HG03097 (cell line): Measurements from ENCODE around the gene FSIP1.

Experiments
- ATAC-seq: cut with Tn5 transposase; IDR thresholded peaks from one replicate; pipeline ENCODE4 v1.9.1; 2021; ENCODE audit not compliant: unreplicated experiment, low FRiP score

Gene FSIP1

DNA sequence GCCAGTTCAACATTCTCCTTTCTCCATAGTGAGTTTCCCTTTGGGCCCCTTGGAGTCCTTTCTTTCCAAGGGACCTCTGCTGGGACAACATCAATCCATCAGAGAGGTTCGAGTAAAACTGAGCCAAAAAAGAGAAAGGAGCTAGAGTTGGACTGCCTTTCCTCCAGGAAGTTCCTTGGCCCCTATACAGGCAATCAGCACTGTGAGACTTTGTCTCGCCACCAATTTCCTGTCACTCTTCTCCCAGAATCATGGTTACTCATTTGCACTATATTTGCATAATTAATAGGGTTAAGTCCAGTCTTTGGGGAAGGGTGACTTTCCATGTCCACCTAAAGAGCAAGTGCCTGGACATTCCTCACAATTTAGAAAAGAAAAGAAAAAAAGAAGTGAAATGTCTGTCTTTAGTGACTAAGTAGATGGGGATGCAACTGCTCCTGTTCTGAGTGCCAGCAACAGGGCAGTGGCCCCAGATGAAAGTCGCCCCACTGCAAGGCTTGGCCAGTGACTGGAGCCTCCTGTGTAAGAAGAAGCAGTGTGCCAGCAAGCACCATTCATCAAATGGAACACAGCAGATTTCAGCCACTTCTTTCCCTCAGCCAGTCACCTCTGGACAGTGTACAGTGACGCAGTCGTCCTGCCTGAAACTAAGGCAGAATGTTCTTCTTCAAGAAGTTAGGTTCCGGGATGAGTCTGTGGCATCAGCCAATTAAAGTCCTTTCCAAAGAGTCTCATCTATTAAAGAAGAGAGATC lies 91.6 kb downstream of the FSIP1 start:
- no peak for ATAC-seq

GRCh38 chr15:39687965-39688364 lies 94.7 kb downstream of the FSIP1 start:
- ATAC-seq = no peak

GRCh38 chr15:39685999-39686613 lies 96.5 kb downstream of the FSIP1 start:
- ATAC-seq = no peak

DNA sequence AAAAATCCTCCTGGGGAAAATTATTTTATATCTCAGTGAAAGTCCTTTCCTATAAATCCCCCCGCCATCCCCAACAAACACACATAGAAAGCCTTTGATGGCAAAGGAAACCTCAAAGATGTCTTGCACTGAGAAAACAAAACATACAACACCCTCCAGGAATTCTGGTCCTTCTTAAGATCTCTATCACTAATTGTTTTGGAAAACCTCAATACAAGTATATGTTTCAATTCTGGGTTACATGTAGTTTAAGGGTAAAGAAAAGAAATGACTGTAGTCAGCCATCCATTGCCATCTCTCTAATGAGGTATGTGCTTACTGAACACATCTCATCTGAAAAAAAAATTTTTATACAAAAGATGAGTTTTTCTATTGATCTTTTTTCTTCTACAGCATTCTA lies 97.3 kb downstream of the FSIP1 start:
- ATAC-seq = no peak

- ATAC-seq = no peak
Measured at GRCh38 chr15:39684233-39684632, 98.4 kb downstream of the FSIP1 start.

DNA sequence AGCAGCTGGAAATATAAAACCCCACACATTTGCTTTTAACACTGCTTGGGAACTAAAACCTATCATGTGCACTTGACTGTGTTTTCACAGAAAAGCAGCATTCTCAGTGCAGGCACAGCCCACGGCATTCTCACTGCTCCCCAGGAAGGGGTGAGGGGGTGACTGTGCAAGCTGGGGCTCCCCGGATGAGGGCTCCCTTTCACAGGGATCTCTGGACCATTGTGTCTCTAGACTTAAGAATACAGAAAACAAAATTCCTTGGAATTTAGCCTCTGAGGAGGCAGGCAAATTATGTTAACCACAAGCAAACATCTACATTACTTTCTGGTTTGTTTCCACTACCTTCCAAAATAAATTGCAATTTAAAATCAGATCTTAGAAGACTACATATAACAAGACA lies 100.3 kb downstream of the FSIP1 start:
- no peak for ATAC-seq

- no peak for ATAC-seq
Measured at GRCh38 chr15:39680868-39681267, 101.8 kb downstream of the FSIP1 start.

DNA sequence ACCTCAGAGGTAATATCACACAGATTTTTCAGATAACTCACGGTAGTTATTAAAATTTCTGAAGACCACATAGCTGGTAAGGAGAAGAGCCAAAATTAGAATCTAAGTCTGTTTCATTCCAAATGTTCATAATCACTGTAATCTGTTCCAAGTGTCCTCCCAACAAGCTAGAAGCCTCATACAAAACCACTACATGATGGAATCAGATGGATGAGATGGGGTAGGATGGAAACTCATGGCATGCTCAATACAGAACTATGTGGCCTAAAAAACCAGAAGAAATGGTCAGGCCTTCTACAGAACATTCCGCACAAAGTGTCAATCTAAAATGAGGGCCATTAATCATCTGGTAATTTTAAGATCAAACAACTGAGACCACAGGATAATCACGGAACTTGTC lies 110.0 kb downstream of the FSIP1 start:
- no peak for ATAC-seq

- ATAC-seq = no peak
Measured at GRCh38 chr15:39672184-39672583, 110.5 kb downstream of the FSIP1 start.

GRCh38 chr15:39670687-39671086 lies 112.0 kb downstream of the FSIP1 start:
- no peak for ATAC-seq

- no peak for ATAC-seq
Measured at GRCh38 chr15:39669661-39670060, 113.0 kb downstream of the FSIP1 start.

DNA sequence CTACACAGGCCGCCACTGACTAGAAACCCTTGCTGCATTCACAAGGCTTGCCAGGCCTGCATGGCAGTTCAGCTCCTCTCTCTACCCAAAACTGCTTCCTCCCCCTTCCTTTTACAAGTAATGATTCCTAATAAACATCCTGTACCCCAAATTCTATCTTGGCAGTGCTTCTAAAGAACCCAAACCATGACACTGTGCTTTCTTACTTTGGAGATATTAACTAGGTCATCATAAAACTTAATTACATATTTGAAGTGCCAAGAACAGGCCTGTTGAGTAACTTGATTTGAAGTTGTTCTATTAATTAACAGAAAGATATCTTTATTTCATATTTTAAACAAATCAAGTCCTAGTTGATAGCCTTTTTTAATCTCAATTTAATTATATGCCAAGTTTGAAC lies 113.4 kb downstream of the FSIP1 start:
- no peak for ATAC-seq

DNA sequence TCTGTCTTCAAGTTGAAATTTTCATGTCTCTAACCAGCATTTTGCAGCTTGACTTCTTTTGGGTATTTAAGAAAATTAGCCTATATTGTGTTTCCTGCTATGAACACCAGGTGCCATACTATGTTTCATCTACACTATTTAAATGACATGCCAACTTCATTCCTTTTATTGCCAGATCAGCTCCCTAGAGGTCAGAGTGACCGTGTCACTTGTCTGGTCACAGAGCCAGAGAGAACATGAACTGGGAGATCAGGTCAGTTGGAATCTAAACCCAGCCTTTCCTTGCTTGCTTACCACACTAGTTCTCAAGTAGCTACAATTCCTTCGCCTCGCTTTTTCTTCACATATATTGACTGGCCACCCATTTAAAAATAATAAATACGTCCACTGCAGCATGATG lies 114.2 kb downstream of the FSIP1 start:
- ATAC-seq = no peak

DNA sequence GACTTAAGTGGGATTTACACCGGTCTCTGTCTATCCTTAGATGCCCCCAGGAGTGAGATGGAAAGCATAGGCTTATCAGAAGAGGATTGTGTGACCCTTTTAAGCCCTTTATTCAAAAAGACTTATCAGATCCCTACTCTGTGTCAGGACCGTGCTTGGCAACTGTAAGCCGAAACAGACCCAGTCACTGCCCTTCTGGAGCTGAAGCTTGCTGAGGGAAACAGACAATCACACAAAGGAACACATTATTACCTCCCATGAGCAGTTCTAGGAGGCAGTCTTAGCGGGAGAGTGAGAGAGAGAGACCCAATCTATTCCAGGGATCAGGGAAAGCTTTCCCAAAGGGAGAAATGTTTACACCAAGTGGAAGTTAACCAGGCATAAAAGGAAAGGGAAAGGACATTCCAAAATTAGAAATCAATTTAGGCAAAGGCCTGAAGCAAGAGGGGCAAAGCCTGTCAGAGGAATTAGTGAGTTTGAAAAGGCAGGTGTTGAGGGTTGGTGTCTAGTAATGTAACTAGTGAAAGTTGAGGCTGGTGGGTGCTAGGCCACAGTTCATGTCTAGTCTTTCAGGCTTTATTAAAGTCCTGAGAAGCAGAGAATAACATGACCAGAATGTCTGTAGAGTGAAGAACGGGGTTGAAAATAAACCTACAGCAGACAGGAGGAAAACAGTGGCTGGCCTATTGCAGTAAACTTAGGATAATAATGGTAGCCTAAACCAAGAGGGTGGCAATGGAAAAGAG lies 115.1 kb downstream of the FSIP1 start:
- ATAC-seq = no peak

GRCh38 chr15:39666677-39667076 lies 116.0 kb downstream of the FSIP1 start:
- ATAC-seq = no peak

- ATAC-seq = no peak
Measured at GRCh38 chr15:39665629-39666250, 116.9 kb downstream of the FSIP1 start.

DNA sequence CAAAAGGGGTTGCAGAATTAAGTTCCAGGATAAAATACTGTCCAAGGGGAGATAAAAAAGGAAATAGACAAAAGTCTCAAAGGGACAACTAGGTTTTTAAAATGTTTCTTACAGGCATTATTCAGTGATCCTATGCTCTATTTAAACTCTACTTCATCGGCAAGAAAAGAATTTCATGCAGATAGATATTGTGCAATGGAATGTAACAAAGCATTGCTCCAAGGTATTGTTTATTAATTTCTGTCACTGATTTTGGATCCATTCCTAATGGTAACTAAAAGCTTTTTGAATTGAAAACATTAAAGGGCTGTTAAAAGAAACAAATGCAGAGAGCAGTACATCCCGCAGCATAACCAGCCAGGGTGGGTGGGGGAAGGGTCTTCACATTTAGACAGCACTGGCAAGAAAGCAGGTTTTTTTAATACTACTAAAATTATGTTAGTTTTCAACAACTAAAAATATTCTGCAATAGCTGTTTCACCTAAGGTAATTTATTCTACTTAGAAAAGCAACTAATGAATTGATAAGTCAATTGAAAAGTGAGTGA lies 118.9 kb downstream of the FSIP1 start:
- ATAC-seq = no peak

GRCh38 chr15:39661776-39662175 lies 120.9 kb downstream of the FSIP1 start:
- no peak for ATAC-seq

GRCh38 chr15:39658740-39659139 lies 123.9 kb downstream of the FSIP1 start:
- ATAC-seq = no peak

DNA sequence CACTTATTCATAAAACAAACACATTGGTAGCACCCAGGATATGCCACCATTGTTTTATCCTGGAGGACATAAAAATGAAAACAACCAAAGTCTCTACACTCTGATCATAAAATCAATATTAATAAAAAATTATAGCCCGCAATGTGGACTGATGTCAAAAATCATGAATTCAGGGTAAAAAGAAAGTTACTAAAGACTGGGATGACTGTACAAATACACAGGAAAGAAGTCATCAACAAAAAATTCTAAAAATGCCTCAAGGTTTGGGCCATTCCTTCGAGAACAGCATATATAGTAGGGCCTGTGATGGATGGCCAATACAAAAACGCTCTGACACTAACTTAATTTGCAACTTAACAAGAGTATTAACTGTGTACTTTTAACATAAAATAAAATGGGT lies 125.0 kb downstream of the FSIP1 start:
- ATAC-seq = no peak

DNA sequence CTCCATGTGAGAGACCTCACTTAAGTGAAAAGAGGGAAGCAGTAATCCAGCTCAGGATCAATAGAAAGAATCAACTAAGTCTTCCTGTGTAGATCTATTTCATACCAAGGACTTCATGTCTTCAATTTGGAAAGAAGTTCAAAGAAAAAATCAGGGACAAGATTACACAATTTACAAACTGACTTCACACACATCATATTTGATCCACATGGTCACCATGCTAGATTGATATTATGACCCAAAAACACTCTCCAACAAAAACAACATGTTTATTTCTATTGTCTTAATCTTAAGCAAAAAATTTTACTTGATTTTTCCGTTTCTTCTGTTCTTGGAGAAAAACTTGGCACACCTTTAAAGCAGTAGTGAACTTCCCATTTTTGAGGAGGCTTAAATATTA lies 125.5 kb downstream of the FSIP1 start:
- no peak for ATAC-seq
